Measurements from ENCODE around the gene IFTAP.
"Not testable (repeated sequence)": the region's sequence is repeated elsewhere in the genome, so short reads cannot be mapped to it uniquely, and the experiment has no call there.

The IFTAP gene

GRCh38 chr11:36672815-36673450 lies 78.6 kb downstream of the IFTAP start:
- Histone ChIP-seq H3K9me3 (replicated peaks; ENCODE audit: low read length) (no peaks in the 10 kb centered on the region), H3K27me3 (ENCODE audit: control insufficient read depth, insufficient read depth, low read length) (no peaks in the 10 kb centered on the region), H3K4me1 (ENCODE audit: control insufficient read depth, insufficient read depth, low read length) (no peaks in the 10 kb centered on the region), H3K4me3 (ENCODE audit: low read length) (no peak overlapping the region), H3K4me2 (ENCODE audit: low read length) (no peak overlapping the region), H3K36me3 (ENCODE audit: insufficient read depth, low read length) (no peaks in the 10 kb centered on the region), H3K9ac (ENCODE audit: low read depth, low read length) (no peak overlapping the region)

- not testable (repeated sequence) for H3K27me3 ChIP-seq (ENCODE audit: control insufficient read depth, insufficient read depth, low read length); H3K4me2 ChIP-seq (ENCODE audit: low read length); H3K9ac ChIP-seq (ENCODE audit: low read depth, low read length); H3K36me3 ChIP-seq (ENCODE audit: insufficient read depth, low read length); H3K4me1 ChIP-seq (ENCODE audit: control insufficient read depth, insufficient read depth, low read length); H3K9me3 ChIP-seq (replicated peaks; ENCODE audit: low read length); H3K4me3 ChIP-seq (ENCODE audit: low read length)
These were observed 85.2 kb downstream of the IFTAP start for GRCh38 chr11:36679547-36679946.

- no peaks in the 10 kb centered on the region for H3K9me3 ChIP-seq (replicated peaks; ENCODE audit: low read length)
- no peaks in the 10 kb centered on the region for H3K36me3 ChIP-seq (ENCODE audit: insufficient read depth, low read length)
- H3K27me3 ChIP-seq (ENCODE audit: control insufficient read depth, insufficient read depth, low read length), result peaks cover 13% of the 10 kb centered on the region
- H3K4me1 ChIP-seq (ENCODE audit: control insufficient read depth, insufficient read depth, low read length), result no peaks in the 10 kb centered on the region
- H3K4me3 ChIP-seq (ENCODE audit: low read length), result no peak overlapping the region
- no peak overlapping the region for H3K9ac ChIP-seq (ENCODE audit: low read depth, low read length)
- no peak overlapping the region for H3K4me2 ChIP-seq (ENCODE audit: low read length)
These were observed 89.5 kb downstream of the IFTAP start for GRCh38 chr11:36683818-36684217.

- no peaks in the 10 kb centered on the region for H3K9me3 ChIP-seq (replicated peaks; ENCODE audit: low read length)
- no peak overlapping the region for H3K4me2 ChIP-seq (ENCODE audit: low read length)
- H3K4me1 ChIP-seq (ENCODE audit: control insufficient read depth, insufficient read depth, low read length), result no peaks in the 10 kb centered on the region
- H3K9ac ChIP-seq (ENCODE audit: low read depth, low read length), result no peak overlapping the region
- H3K4me3 ChIP-seq (ENCODE audit: low read length), result no peak overlapping the region
- H3K36me3 ChIP-seq (ENCODE audit: insufficient read depth, low read length), result no peaks in the 10 kb centered on the region
- H3K27me3 ChIP-seq (ENCODE audit: control insufficient read depth, insufficient read depth, low read length), result peaks cover 24% of the 10 kb centered on the region
These were observed 90.8 kb downstream of the IFTAP start for GRCh38 chr11:36684840-36685801.

- Histone ChIP-seq H3K9ac (ENCODE audit: low read depth, low read length) (no peak overlapping the region), H3K27me3 (ENCODE audit: control insufficient read depth, insufficient read depth, low read length) (peaks cover 32% of the 10 kb centered on the region), H3K36me3 (ENCODE audit: insufficient read depth, low read length) (no peaks in the 10 kb centered on the region), H3K9me3 (replicated peaks; ENCODE audit: low read length) (no peaks in the 10 kb centered on the region), H3K4me3 (ENCODE audit: low read length) (no peak overlapping the region), H3K4me1 (ENCODE audit: control insufficient read depth, insufficient read depth, low read length) (no peaks in the 10 kb centered on the region), H3K4me2 (ENCODE audit: low read length) (no peak overlapping the region)
These were observed 93.8 kb downstream of the IFTAP start for GRCh38 chr11:36688132-36688531.

GRCh38 chr11:36688571-36689291 lies 94.4 kb downstream of the IFTAP start:
- H3K4me2 ChIP-seq (ENCODE audit: low read length), result no peak overlapping the region
- H3K9me3 ChIP-seq (replicated peaks; ENCODE audit: low read length), result no peaks in the 10 kb centered on the region
- peaks cover 38% of the 10 kb centered on the region for H3K27me3 ChIP-seq (ENCODE audit: control insufficient read depth, insufficient read depth, low read length)
- no peaks in the 10 kb centered on the region for H3K4me1 ChIP-seq (ENCODE audit: control insufficient read depth, insufficient read depth, low read length)
- H3K36me3 ChIP-seq (ENCODE audit: insufficient read depth, low read length), result no peaks in the 10 kb centered on the region
- no peak overlapping the region for H3K9ac ChIP-seq (ENCODE audit: low read depth, low read length)
- no peak overlapping the region for H3K4me3 ChIP-seq (ENCODE audit: low read length)

GRCh38 chr11:36689442-36689841 lies 95.1 kb downstream of the IFTAP start:
- Histone ChIP-seq H3K4me2 (ENCODE audit: low read length) (no peak overlapping the region), H3K4me3 (ENCODE audit: low read length) (no peak overlapping the region), H3K36me3 (ENCODE audit: insufficient read depth, low read length) (no peaks in the 10 kb centered on the region), H3K4me1 (ENCODE audit: control insufficient read depth, insufficient read depth, low read length) (no peaks in the 10 kb centered on the region), H3K27me3 (ENCODE audit: control insufficient read depth, insufficient read depth, low read length) (peaks cover 40% of the 10 kb centered on the region), H3K9ac (ENCODE audit: low read depth, low read length) (no peak overlapping the region), H3K9me3 (replicated peaks; ENCODE audit: low read length) (no peaks in the 10 kb centered on the region)

- Histone ChIP-seq H3K4me3 (ENCODE audit: low read length) (no peak overlapping the region), H3K9me3 (replicated peaks; ENCODE audit: low read length) (no peaks in the 10 kb centered on the region), H3K9ac (ENCODE audit: low read depth, low read length) (no peak overlapping the region), H3K36me3 (ENCODE audit: insufficient read depth, low read length) (no peaks in the 10 kb centered on the region), H3K27me3 (ENCODE audit: control insufficient read depth, insufficient read depth, low read length) (peaks cover 60% of the 10 kb centered on the region), H3K4me1 (ENCODE audit: control insufficient read depth, insufficient read depth, low read length) (no peaks in the 10 kb centered on the region), H3K4me2 (ENCODE audit: low read length) (no peak overlapping the region)
These were observed 98.4 kb downstream of the IFTAP start for GRCh38 chr11:36692704-36693103.

- Histone ChIP-seq H3K9me3 (replicated peaks; ENCODE audit: low read length) (no peaks in the 10 kb centered on the region), H3K9ac (ENCODE audit: low read depth, low read length) (no peak overlapping the region), H3K4me2 (ENCODE audit: low read length) (no peak overlapping the region), H3K4me1 (ENCODE audit: control insufficient read depth, insufficient read depth, low read length) (no peaks in the 10 kb centered on the region), H3K4me3 (ENCODE audit: low read length) (no peak overlapping the region), H3K36me3 (ENCODE audit: insufficient read depth, low read length) (no peaks in the 10 kb centered on the region), H3K27me3 (ENCODE audit: control insufficient read depth, insufficient read depth, low read length) (peaks cover 57% of the 10 kb centered on the region)
These were observed 99.0 kb downstream of the IFTAP start for GRCh38 chr11:36693139-36693843.

GRCh38 chr11:36695111-36695510 lies 100.8 kb downstream of the IFTAP start:
- Histone ChIP-seq H3K9me3 (replicated peaks; ENCODE audit: low read length) (no peaks in the 10 kb centered on the region), H3K4me2 (ENCODE audit: low read length) (no peak overlapping the region), H3K4me1 (ENCODE audit: control insufficient read depth, insufficient read depth, low read length) (no peaks in the 10 kb centered on the region)

GRCh38 chr11:36695571-36695970 lies 101.3 kb downstream of the IFTAP start:
- H3K27me3 ChIP-seq (ENCODE audit: control insufficient read depth, insufficient read depth, low read length), result peaks cover 49% of the 10 kb centered on the region
- no peak overlapping the region for H3K4me2 ChIP-seq (ENCODE audit: low read length)
- H3K9ac ChIP-seq (ENCODE audit: low read depth, low read length), result no peak overlapping the region
- no peaks in the 10 kb centered on the region for H3K36me3 ChIP-seq (ENCODE audit: insufficient read depth, low read length)
- no peaks in the 10 kb centered on the region for H3K4me1 ChIP-seq (ENCODE audit: control insufficient read depth, insufficient read depth, low read length)
- H3K9me3 ChIP-seq (replicated peaks; ENCODE audit: low read length), result no peaks in the 10 kb centered on the region
- no peak overlapping the region for H3K4me3 ChIP-seq (ENCODE audit: low read length)

More at GRCh38 chr11:36695111-36695510, 100.8 kb downstream of the IFTAP start:
- H3K9ac ChIP-seq (ENCODE audit: low read depth, low read length), result no peak overlapping the region
- H3K27me3 ChIP-seq (ENCODE audit: control insufficient read depth, insufficient read depth, low read length), result peaks cover 49% of the 10 kb centered on the region
- no peaks in the 10 kb centered on the region for H3K36me3 ChIP-seq (ENCODE audit: insufficient read depth, low read length)
- no peak overlapping the region for H3K4me3 ChIP-seq (ENCODE audit: low read length)
